HFFc6 (cell line): ENCODE measurements around the gene INKA2. TPM values are rescaled to one million over a fixed set of nuclear protein-coding genes. Genes with fewer than 3 reads are reported as not detected.
A peak's percentile ranks its signal among the peaks of the same experiment; 100 is the strongest.

Experiments used
- DNase-seq: peaks from one replicate; pipeline ENCODE4 v3.0.0-alpha.2; 2018
- H3K27ac Mint-ChIP-seq: 2 replicates; pipeline ENCODE4 v1.8.0; 2020; ENCODE audit warnings: mild to moderate bottlenecking, mixed read lengths
- H3K27me3 Mint-ChIP-seq: 2 replicates; pipeline ENCODE4 v1.8.0; 2021; ENCODE audit warnings: mild to moderate bottlenecking, moderate library complexity, mixed read lengths; ENCODE audit not compliant: insufficient read depth
- H3K36me3 Mint-ChIP-seq: 2 replicates; pipeline ENCODE4 v1.8.0; 2021; ENCODE audit warnings: low read depth, mixed read lengths
- H3K4me1 Mint-ChIP-seq: 2 replicates; pipeline ENCODE4 v1.8.0; 2020; ENCODE audit warnings: low read depth, mixed read lengths
- H3K4me3 Mint-ChIP-seq: 2 replicates; pipeline ENCODE4 v1.8.0; 2020; ENCODE audit warnings: mild to moderate bottlenecking, moderate library complexity, mixed read lengths
- H3K9me3 Mint-ChIP-seq: 2 replicates; pipeline ENCODE4 v1.8.0; 2020; ENCODE audit warnings: mild to moderate bottlenecking, mixed read lengths
- CTCF ChIP-seq: fragments of 200-600 bp; sonication (generic); IDR thresholded peaks from 2 replicates; pipeline ENCODE4 v1.5.0; 2021; ENCODE audit warnings: antibody characterized with exemption, mild to moderate bottlenecking
- total RNA-seq, 6 experiments: library from RNA; stranded (reverse); fragmentation: NEBNext Ultra II Directional; extraction: Animal tissue kit (Norgen Biotek cat#: 25700); gene quantifications; 2 replicates in 1 of 6; 3 replicates in 5 of 6; pipeline ENCODE4 v1.2.3, GENCODE V29; 2021

The INKA2 gene
- total RNA-seq, 6 experiments from 2014 or later = 1.7 to 3.5 (median 2.6) TPM

- DNase-seq = no peak
- Mint-ChIP-seq H3K4me1 (peaks cover 60% of the 10 kb centered on the region), H3K9me3 (no peaks in the 10 kb centered on the region), H3K36me3 (peaks cover 25% of the 10 kb centered on the region), H3K27me3 (no peaks in the 10 kb centered on the region; the same call in 1 of the 2 replicates), H3K27ac (peak overlapping the region; percentile 67), H3K4me3 (peak overlapping the region; percentile 38; the same call in 1 of the 2 replicates)
- peak; percentile 58 for TF ChIP-seq CTCF
These were observed 19.2 kb upstream of the INKA2 start for GRCh38 chr1:111758373-111758772.

- peaks cover 40% of the 10 kb centered on the region for H3K4me1 Mint-ChIP-seq
- peak overlapping the region; percentile 98 for H3K27ac Mint-ChIP-seq
- no peaks in the 10 kb centered on the region for H3K9me3 Mint-ChIP-seq
- no peak for TF ChIP-seq CTCF
- no peaks in the 10 kb centered on the region; the same call in 1 of the 2 replicates for H3K27me3 Mint-ChIP-seq
- peak overlapping the region; percentile 90 for H3K4me3 Mint-ChIP-seq
- no peak for DNase-seq
- peaks cover 15% of the 10 kb centered on the region for H3K36me3 Mint-ChIP-seq
These were observed 16.9 kb upstream of the INKA2 start for GRCh38 chr1:111756124-111756513.

- H3K9me3 Mint-ChIP-seq = no peaks in the 10 kb centered on the region
- H3K27ac Mint-ChIP-seq = peak within 1 kb of the TSS; percentile 98
- peaks cover 34% of the 10 kb centered on the region for H3K4me1 Mint-ChIP-seq
- peak; percentile 89 for TF ChIP-seq CTCF
- peaks cover 15% of the 10 kb centered on the region for H3K36me3 Mint-ChIP-seq
- peak within 1 kb of the TSS; percentile 90 for H3K4me3 Mint-ChIP-seq
- DNase-seq = peak; percentile 97
- H3K27me3 Mint-ChIP-seq = no peaks in the 10 kb centered on the region; the same call in 1 of the 2 replicates
These were observed 16.3 kb upstream of the INKA2 start, which contains the start of gene DDX20 for GRCh38 chr1:111755331-111756123. DDX20 (plus strand) TSS chr1:111755901; CDS start chr1:111755925, 24 bp downstream.

GRCh38 chr1:111754984-111755330 is 15.8 kb upstream of the INKA2 start:
- Mint-ChIP-seq H3K4me1 (peaks cover 34% of the 10 kb centered on the region), H3K27ac (peak overlapping the region; percentile 98), H3K36me3 (peaks cover 15% of the 10 kb centered on the region), H3K27me3 (no peaks in the 10 kb centered on the region; the same call in 1 of the 2 replicates), H3K4me3 (peak overlapping the region; percentile 90), H3K9me3 (no peaks in the 10 kb centered on the region)
- peak; percentile 53 for DNase-seq
- no peak for TF ChIP-seq CTCF

- Mint-ChIP-seq H3K4me1 (peaks cover 25% of the 10 kb centered on the region), H3K36me3 (peaks cover 7% of the 10 kb centered on the region), H3K9me3 (no peaks in the 10 kb centered on the region), H3K4me3 (no peak overlapping the region), H3K27me3 (no peaks in the 10 kb centered on the region; the same call in 1 of the 2 replicates), H3K27ac (no peak overlapping the region)
- no peak for TF ChIP-seq CTCF
- DNase-seq = no peak
These were observed 12.8 kb upstream of the INKA2 start for GRCh38 chr1:111751906-111752575.
